HG02798 (cell line): Measurements from ENCODE around the gene SOHLH2.

Experiments used
- ATAC-seq: cut with Tn5 transposase; IDR thresholded peaks from one replicate; pipeline ENCODE4 v1.9.1; 2021; ENCODE audit warnings: mild to moderate bottlenecking; ENCODE audit not compliant: unreplicated experiment, poor library complexity

Gene SOHLH2

GRCh38 chr13:36214163-36214921 is at the start of gene SOHLH2:
TSS of gene SOHLH2 (minus strand) at chr13:36214556. CDS start at chr13:36214526, 30 bp downstream.
- ATAC-seq, result no peak

GRCh38 chr13:36261976-36262375 is 47.6 kb upstream of the SOHLH2 start:
- ATAC-seq, result no peak

GRCh38 chr13:36261011-36261410 is 46.7 kb upstream of the SOHLH2 start:
- ATAC-seq, result no peak

GRCh38 chr13:36259361-36260137 is 45.2 kb upstream of the SOHLH2 start:
- no peak for ATAC-seq

GRCh38 chr13:36258831-36259230 is 44.5 kb upstream of the SOHLH2 start:
- ATAC-seq, result no peak

GRCh38 chr13:36251526-36251925 is 37.2 kb upstream of the SOHLH2 start:
- ATAC-seq, result peak; percentile 60

GRCh38 chr13:36251017-36251416 is 36.7 kb upstream of the SOHLH2 start:
- ATAC-seq, result no peak

- ATAC-seq, result no peak
Measured at GRCh38 chr13:36248700-36249099, 34.3 kb upstream of the SOHLH2 start.

GRCh38 chr13:36244990-36245389 is 30.6 kb upstream of the SOHLH2 start:
- no peak for ATAC-seq

GRCh38 chr13:36244073-36244472 is 29.7 kb upstream of the SOHLH2 start:
- no peak for ATAC-seq

- no peak for ATAC-seq
Measured at GRCh38 chr13:36242761-36243160, 28.4 kb upstream of the SOHLH2 start.

GRCh38 chr13:36231236-36231635 is 16.9 kb upstream of the SOHLH2 start:
- ATAC-seq, result no peak

GRCh38 chr13:36224730-36225129 is 10.4 kb upstream of the SOHLH2 start:
- ATAC-seq, result no peak

GRCh38 chr13:36219883-36220282 is 5.5 kb upstream of the SOHLH2 start:
- no peak for ATAC-seq

GRCh38 chr13:36217456-36217855 is 3.1 kb upstream of the SOHLH2 start:
- no peak for ATAC-seq

- no peak for ATAC-seq
Measured at GRCh38 chr13:36212789-36213188, 1.6 kb downstream of the SOHLH2 start.

GRCh38 chr13:36211567-36211966 is 2.8 kb downstream of the SOHLH2 start:
- ATAC-seq, result no peak

GRCh38 chr13:36210738-36211137 is 3.6 kb downstream of the SOHLH2 start:
- ATAC-seq, result no peak

GRCh38 chr13:36207672-36208071 is 6.7 kb downstream of the SOHLH2 start:
- no peak for ATAC-seq

GRCh38 chr13:36193151-36193855 is 21.1 kb downstream of the SOHLH2 start:
- ATAC-seq, result no peak

GRCh38 chr13:36192166-36192565 is 22.2 kb downstream of the SOHLH2 start:
- ATAC-seq, result no peak
